Measurements from ENCODE around the gene ADPRHL1.
A peak's percentile ranks its signal among the peaks of the same experiment; 100 is the strongest.
"Not testable (repeated sequence)": the region's sequence is repeated elsewhere in the genome, so short reads cannot be mapped to it uniquely, and the experiment has no call there.

ADPRHL1 gene

DNA sequence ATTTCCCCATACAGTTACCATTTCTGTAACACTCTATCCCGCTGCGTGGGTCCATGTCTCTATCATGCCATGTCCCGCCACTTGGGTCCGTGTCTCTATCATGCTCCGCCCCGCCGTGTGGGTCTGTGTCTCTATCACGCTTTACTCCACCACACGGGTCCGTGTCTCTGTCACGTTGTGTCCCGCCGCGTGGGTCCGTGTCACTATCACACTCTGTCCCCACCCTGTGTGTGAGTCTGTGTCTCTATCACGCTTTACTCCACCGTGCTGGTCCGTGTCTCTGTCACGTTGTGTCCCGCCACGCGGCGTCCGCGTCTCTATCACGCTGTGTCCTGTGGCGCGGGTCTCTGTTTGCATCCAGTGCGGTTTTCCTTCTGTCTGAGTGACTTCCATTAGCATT, 11.6 kb downstream of the ADPRHL1 start:
- Histone ChIP-seq H4K20me1 (no peaks in the 10 kb centered on the region), H3K4me1 (peaks cover 21 to 37% (median 32%) of the 10 kb centered on the region in 10 experiments), H3K36me3 (0 out of 22 replicates have a peak, but pooled peaks cover 0 to 11% (median 0%) of the 10 kb centered on the region in 11 experiments), H3K9ac (no peak overlapping the region), H3K9me3 (replicated peaks in 1 of 11) (no peaks in the 10 kb centered on the region), H3K4me3 (no peak overlapping the region), H3K27me3 (no peaks in the 10 kb centered on the region), H3K4me2 (no peak overlapping the region), H3K27ac (no peak overlapping the region)
- no peak for TF ChIP-seq Cebpa-rat (IDR thresholded peaks at IDR 0.05)

- Histone ChIP-seq H3K27me3 (peaks cover 0 to 14% (median 0%) of the 10 kb centered on the region in 11 experiments; a peak in 5 of 22 replicates), H4K20me1 (no peaks in the 10 kb centered on the region; a peak in 1 of 22 replicates), H3K27ac (no peak overlapping the region), H3K36me3 (0 out of 22 replicates have a peak, but pooled peaks cover 0 to 10% (median 0%) of the 10 kb centered on the region in 11 experiments), H3K9ac (no peak overlapping the region), H3K4me2 (no peak overlapping the region), H3K4me3 (no peak overlapping the region), H3K4me1 (peaks cover 10 to 18% (median 15%) of the 10 kb centered on the region in 10 experiments), H3K9me3 (replicated peaks in 1 of 11) (no peaks in the 10 kb centered on the region)
- no peak for TF ChIP-seq Cebpa-rat (IDR thresholded peaks at IDR 0.05)
Observed at GRCh38 chr13:113437408-113438010, 15.8 kb downstream of the ADPRHL1 start.

- not testable (repeated sequence) for H3K9ac ChIP-seq; H3K4me2 ChIP-seq; H3K4me3 ChIP-seq; H3K27ac ChIP-seq; H3K9me3 ChIP-seq (replicated peaks in 1 of 11); H4K20me1 ChIP-seq; H3K36me3 ChIP-seq
- H3K4me1 ChIP-seq = peaks cover 15 to 25% (median 21%) of the 10 kb centered on the region in 10 experiments
- peaks cover 0 to 14% (median 0%) of the 10 kb centered on the region in 11 experiments; a peak in 5 of 22 replicates for H3K27me3 ChIP-seq
Observed at GRCh38 chr13:113436866-113437265, 16.4 kb downstream of the ADPRHL1 start.

DNA sequence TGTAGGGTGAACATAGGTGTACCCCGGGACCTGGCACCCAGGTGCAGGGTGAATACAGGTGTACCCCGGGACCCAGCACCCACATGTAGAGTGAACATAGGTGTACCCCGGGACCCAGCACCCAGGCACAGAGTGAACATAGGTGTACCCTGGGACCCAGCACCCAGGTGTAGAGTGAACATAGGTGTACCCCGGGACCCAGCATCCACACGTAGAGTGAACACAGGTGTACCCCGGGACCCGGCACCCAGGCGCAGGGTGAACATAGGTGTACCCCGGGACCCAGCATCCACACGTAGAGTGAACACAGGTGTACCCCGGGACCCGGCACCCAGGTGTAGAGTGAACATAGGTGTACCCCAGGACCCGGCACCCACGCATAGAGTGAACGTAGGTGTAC, 17.4 kb downstream of the ADPRHL1 start:
- peaks cover 0 to 14% (median 0%) of the 10 kb centered on the region in 11 experiments; a peak in 5 of 22 replicates for H3K27me3 ChIP-seq
- peaks cover 15 to 34% (median 30%) of the 10 kb centered on the region in 10 experiments for H3K4me1 ChIP-seq
- H3K9ac ChIP-seq; H3K9me3 ChIP-seq (replicated peaks in 1 of 11); H3K36me3 ChIP-seq; H3K4me3 ChIP-seq; H4K20me1 ChIP-seq; H3K4me2 ChIP-seq; H3K27ac ChIP-seq: not testable (repeated sequence)

DNA sequence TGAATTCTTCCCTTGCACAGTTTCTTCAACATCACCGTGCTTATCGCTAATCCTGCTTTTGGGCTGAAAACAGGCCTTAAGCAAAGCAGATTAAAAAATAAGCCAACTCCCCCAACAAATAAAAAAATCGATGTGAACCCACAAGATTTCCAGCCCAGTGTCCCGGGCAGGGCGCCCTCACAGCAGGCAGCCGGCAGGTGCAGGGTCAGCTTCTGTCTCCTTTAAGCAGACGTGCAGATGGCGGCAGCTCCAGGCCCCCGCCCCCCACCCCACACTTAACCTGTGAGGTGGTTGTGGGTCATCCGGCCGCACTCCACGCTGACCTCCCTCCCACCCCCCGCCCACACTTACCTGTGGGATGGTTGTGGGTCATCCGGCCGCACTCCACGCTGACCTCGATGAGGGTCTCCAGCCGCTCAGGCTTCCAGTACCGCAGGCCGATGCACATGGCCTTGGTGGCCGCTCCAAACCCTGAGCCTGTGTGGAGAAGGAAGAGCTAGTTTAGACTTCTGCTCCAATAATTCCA, 19.8 kb downstream of the ADPRHL1 start:
- Histone ChIP-seq H3K4me2 (peak overlapping the region; percentile 60 to 98 (median 83); a peak in 21 of 22 replicates), H4K20me1 (no peaks in the 10 kb centered on the region; a peak in 1 of 22 replicates), H3K27ac (peak overlapping the region in 1 of 11 experiments; percentile 46; a peak in 2 of 22 replicates), H3K36me3 (no peaks in the 10 kb centered on the region), H3K9me3 (replicated peaks in 1 of 11) (no peaks in the 10 kb centered on the region), H3K27me3 (peaks cover 0 to 30% (median 0%) of the 10 kb centered on the region in 11 experiments; a peak in 7 of 22 replicates), H3K4me3 (0 out of 20 replicates have a peak overlapping the region, but pooled peaks of 1 of the 10 experiments have one; percentile 22), H3K4me1 (peaks cover 15 to 59% (median 51%) of the 10 kb centered on the region in 10 experiments), H3K9ac (peak overlapping the region in 2 of 11 experiments; percentile 16 to 21; a peak in 3 of 22 replicates)
- TF ChIP-seq Cebpa-rat (IDR thresholded peaks at IDR 0.05) = no peak

DNA sequence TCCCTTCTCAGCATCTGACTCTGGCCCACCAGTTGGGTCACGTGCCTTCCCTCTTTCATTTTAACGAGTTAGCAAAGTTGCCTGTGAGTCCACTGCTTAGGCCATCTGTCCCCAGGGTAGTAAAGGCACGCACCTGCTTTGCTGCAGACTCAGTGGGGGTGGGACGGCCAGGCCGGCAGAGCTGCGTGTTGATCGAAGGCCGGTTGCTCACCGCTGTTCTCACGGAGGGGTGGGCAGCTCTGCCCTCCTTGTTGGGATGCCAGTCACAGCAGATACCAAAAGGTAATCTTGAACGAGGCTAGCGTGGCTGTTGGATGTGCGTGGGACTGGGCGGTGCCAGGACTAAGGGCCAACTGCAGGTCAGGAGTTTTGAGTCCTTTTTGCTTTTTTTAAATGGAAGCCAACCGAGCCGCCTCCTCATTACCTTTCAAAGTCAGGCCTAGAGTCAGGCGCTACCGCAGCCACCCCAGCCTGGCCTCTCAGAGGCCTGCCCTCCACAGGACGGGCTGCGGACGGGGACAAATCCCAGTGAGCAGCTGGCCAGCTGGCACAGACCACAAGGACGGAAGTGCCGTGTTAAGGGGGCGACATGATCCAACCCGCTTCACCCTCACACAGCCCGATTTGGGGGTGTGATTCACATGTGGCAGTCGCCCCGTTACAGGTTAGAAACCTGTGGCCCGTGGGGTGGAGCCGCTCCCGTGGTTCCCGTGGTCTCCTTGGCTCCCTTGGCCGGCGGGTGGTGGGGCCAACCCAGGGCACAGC, 20.6 kb downstream of the ADPRHL1 start:
- Histone ChIP-seq H3K4me2 (peak overlapping the region; percentile 60 to 98 (median 83)), H3K9ac (peak overlapping the region in 5 of 11 experiments; percentile 16 to 25 (median 21); a peak in 10 of 22 replicates), H3K4me3 (0 out of 20 replicates have a peak overlapping the region, but pooled peaks of 1 of the 10 experiments have one; percentile 22), H3K36me3 (no peaks in the 10 kb centered on the region), H3K9me3 (replicated peaks in 1 of 11) (no peaks in the 10 kb centered on the region), H3K27me3 (peaks cover 0 to 38% (median 0%) of the 10 kb centered on the region in 11 experiments; a peak in 7 of 22 replicates), H3K27ac (peak overlapping the region in 4 of 11 experiments; percentile 12 to 46 (median 31); a peak in 6 of 22 replicates), H4K20me1 (no peaks in the 10 kb centered on the region; a peak in 1 of 22 replicates), H3K4me1 (peaks cover 15 to 67% (median 59%) of the 10 kb centered on the region in 10 experiments)
- no peak for TF ChIP-seq Cebpa-rat (IDR thresholded peaks at IDR 0.05)

DNA sequence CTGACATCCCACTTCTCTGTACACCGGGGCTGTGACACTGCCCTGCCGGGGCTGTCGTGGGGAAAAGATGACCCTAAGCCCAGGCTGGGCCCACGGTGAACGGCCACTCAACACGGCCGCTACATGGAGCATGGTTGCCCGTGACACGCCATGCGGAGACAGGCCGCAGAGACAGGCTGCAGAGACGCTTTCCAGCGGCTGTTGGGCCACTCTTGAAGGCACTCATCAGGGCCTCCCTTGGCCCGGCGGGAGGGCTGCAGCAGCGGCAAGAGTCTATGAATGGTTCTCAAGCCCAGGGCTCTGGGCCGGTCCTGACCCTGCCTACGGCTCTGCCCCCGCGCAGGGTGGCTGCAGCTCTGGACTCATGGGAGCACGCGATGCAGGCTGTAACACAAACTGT, 22.1 kb downstream of the ADPRHL1 start:
- Histone ChIP-seq H4K20me1 (no peaks in the 10 kb centered on the region; a peak in 1 of 22 replicates), H3K4me3 (no peak overlapping the region), H3K4me1 (peaks cover 22 to 82% (median 74%) of the 10 kb centered on the region in 10 experiments), H3K27ac (0 out of 22 replicates have a peak overlapping the region, but pooled peaks of 1 of the 11 experiments have one; percentile 19), H3K9ac (no peak overlapping the region), H3K27me3 (peaks cover 0 to 53% (median 0%) of the 10 kb centered on the region in 11 experiments; a peak in 7 of 22 replicates), H3K9me3 (replicated peaks in 1 of 11) (no peaks in the 10 kb centered on the region), H3K36me3 (no peaks in the 10 kb centered on the region), H3K4me2 (peak overlapping the region in 6 of 11 experiments; percentile 6 to 98 (median 84); a peak in 12 of 22 replicates)
- TF ChIP-seq Cebpa-rat (IDR thresholded peaks at IDR 0.05) = no peak

DNA sequence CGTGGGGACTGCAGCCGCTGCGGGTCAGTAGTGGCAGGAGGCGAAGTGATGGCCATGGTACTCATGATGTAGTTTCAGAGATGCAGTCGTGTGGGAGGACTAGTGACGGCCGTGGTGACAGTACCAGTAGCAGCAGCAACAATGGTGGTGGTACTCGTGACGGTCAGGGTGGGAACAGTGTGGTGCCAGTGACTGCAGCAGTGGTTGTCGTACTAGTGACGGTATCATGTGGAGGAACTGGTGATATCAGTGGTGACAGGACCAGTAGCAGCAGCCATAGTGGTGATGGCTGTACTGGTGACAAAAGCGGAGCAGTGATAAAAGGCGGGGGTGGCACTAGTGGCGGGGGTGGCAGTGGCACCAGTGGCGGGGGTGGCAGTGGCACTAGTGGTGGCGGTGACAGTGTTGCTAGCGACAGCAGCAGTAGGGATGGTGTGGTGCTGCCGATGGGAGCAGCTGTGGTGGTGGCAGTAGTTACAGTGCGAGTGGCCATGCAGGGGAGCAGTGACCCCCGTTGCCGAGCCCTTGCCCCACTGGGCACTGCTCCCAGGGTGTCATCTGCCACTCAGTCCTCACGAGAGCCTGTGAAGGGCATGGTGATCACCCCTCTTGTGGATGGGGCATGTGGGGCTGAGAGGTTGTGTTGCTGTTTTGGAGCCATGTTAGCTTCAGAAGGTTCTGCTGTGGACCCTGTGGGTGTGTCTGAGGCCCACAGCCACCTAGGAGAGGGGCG, 22.7 kb downstream of the ADPRHL1 start:
- Histone ChIP-seq H3K4me2 (peak overlapping the region in 8 of 11 experiments; percentile 80 to 98 (median 92); a peak in 15 of 22 replicates), H3K27ac (0 out of 22 replicates have a peak overlapping the region, but pooled peaks of 1 of the 11 experiments have one; percentile 19), H3K27me3 (peaks cover 0 to 59% (median 0%) of the 10 kb centered on the region in 11 experiments; a peak in 7 of 22 replicates), H3K9ac (no peak overlapping the region), H3K36me3 (no peaks in the 10 kb centered on the region), H4K20me1 (no peaks in the 10 kb centered on the region; a peak in 1 of 22 replicates), H3K4me3 (no peak overlapping the region), H3K4me1 (peaks cover 28 to 88% (median 81%) of the 10 kb centered on the region in 10 experiments), H3K9me3 (replicated peaks in 1 of 11) (no peaks in the 10 kb centered on the region)
- TF ChIP-seq Cebpa-rat (IDR thresholded peaks at IDR 0.05) = no peak

Measured in BLaER1 treated with 17β-estradiol and CSF1 and Interleukin-3, amounts not matched to agents 10 nM and 100 nM (cell line).